ENCODE data around the gene SAA2. TPM values are rescaled to one million over a fixed set of nuclear protein-coding genes. Genes with fewer than 3 reads are reported as not detected.
"Not testable (repeated sequence)": the region's sequence is repeated elsewhere in the genome, so short reads cannot be mapped to it uniquely, and the experiment has no call there.

Gene SAA2
- total and polyA plus RNA-seq, 8 donors = 2.7 to 98.2 (median 24.2) TPM; not detected in 2

DNA sequence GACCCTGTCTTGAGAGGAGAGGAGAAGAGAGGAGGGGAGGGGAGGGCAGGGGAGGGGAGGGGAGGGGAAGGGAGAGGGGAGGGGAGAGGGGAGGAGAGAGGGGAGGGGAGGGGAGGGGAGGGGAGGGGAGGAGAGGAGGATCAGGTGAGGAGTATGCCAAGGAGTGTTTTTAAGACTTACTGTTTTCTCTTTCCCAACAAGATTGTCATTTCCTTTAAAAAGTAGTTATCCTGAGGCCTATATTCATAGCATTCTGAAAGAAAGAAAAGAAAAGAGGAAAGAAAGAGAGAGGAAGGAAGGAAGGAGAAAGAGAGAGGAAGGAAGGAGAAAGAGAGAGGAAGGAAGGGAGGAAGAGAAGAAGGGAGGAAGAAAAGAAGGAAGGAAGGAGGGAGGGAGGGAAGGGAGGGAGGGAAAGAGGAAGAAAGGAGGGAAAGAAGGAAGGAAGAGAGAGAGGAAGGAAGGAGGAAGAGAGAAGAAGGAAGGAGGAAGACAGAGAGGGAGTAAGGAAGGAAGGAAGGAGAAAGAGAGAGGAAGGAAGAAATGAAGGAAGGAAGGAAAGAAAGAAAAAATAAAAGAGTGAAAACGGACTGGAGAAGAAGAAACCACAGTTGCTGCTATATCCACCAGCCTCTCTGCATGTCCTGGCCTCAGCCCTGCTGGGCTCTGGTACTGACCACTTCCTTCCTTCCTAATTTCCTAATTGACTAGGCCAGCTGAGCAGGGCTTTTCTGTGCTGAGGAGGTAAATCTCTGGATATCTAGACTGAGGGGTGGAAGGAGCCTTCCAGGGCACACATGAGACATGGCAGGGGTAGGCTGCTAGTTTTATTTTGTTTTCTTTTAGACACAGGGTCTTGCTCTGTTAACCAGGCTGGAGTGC, 16.4 kb upstream of the SAA2 start:
- Histone ChIP-seq H3K9me3 (no peaks in the 10 kb centered on the region), H3K27me3 (no peaks in the 10 kb centered on the region), H3K27ac (no peak overlapping the region), H3K36me3 (no peaks in the 10 kb centered on the region), H3K4me3 (no peak overlapping the region), H3K4me1 (peaks cover 0 to 7% (median 0%) of the 10 kb centered on the region in 4 donors)
- DNase-seq = no peak
- no peak for TF ChIP-seq POLR2AphosphoS5 (IDR thresholded peaks at IDR 0.05)
- TF ChIP-seq, protein P1, sequence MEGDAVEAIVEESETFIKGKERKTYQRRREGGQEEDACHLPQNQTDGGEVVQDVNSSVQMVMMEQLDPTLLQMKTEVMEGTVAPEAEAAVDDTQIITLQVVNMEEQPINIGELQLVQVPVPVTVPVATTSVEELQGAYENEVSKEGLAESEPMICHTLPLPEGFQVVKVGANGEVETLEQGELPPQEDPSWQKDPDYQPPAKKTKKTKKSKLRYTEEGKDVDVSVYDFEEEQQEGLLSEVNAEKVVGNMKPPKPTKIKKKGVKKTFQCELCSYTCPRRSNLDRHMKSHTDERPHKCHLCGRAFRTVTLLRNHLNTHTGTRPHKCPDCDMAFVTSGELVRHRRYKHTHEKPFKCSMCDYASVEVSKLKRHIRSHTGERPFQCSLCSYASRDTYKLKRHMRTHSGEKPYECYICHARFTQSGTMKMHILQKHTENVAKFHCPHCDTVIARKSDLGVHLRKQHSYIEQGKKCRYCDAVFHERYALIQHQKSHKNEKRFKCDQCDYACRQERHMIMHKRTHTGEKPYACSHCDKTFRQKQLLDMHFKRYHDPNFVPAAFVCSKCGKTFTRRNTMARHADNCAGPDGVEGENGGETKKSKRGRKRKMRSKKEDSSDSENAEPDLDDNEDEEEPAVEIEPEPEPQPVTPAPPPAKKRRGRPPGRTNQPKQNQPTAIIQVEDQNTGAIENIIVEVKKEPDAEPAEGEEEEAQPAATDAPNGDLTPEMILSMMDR (IDR thresholded peaks at IDR 0.05) = no peak
- TF ChIP-seq POLR2A (IDR thresholded peaks at IDR 0.05) = no peak
- TF ChIP-seq EP300 (IDR thresholded peaks at IDR 0.05) = no peak
- intact Hi-C loops (cut with DNase I; ENCODE audit: low total_unique reads) = no loop called here
- WGBS, 5 donors = 61 to 80% (median 69%) methylated on average over 1 of the region's 1 CpG

DNA sequence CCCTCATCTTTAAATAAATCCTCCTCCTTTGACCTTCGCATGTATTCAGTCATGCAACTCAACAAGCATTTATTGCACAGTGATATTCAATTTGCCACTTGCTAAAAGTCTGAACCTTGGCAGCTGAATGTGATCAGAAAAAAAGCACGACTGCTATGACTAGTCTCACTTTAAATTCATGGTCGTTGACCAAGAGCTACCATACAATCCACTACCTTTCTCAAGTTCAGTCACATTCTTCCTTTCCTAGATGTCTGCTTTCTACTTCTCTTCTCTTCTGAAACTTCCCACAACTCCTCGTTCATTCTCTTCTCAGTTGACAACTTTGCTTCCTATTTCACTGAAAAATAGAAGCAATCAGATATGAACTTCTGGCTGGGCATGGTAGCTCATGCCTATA, 15.6 kb upstream of the SAA2 start:
- intact Hi-C loops (cut with DNase I; ENCODE audit: low total_unique reads) = no loop called here
- WGBS, 5 donors = 63 to 81% (median 80%) methylated on average over 4 of the region's 4 CpGs
- Histone ChIP-seq H3K4me3 (no peak overlapping the region), H3K4me1 (peaks cover 0 to 7% (median 3%) of the 10 kb centered on the region in 4 donors), H3K36me3 (no peaks in the 10 kb centered on the region), H3K27ac (no peak overlapping the region), H3K9me3 (no peaks in the 10 kb centered on the region), H3K27me3 (no peaks in the 10 kb centered on the region)
- no peak for DNase-seq
- TF ChIP-seq POLR2AphosphoS5 (IDR thresholded peaks at IDR 0.05) = no peak
- TF ChIP-seq, protein P1 (IDR thresholded peaks at IDR 0.05) = no peak
- no peak for TF ChIP-seq EP300 (IDR thresholded peaks at IDR 0.05)
- TF ChIP-seq POLR2A (IDR thresholded peaks at IDR 0.05) = no peak

DNA sequence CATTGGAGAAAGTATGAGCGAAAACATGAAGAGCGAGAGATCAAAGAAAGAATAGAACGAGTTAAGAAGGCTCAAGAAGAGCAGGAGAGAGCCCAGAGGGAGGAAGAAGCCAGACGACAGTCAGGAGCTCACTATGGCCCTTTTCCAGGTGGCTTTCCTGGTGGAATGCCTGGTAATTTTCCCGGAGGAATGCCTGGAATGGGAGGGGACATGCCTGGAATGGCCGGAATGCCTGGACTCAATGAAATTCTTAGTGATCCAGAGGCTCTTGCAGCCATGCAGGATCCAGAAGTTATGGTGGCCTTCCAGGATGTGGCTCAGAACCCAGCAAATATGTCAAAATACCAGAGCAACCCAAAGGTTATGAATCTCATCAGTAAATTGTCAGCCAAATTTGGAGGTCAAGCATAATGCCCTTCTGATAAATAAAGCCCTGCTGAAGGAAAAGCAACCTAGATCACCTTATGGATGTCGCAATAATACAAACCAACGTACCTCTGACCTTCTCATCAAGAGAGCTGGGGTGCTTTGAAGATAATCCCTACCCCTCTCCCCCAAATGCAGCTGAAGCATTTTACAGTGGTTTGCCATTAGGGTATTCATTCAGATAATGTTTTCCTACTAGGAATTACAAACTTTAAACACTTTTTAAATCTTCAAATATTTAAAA, 14.3 kb upstream of the SAA2 start:
- H3K9me3 ChIP-seq; intact Hi-C loops (cut with DNase I; ENCODE audit: low total_unique reads); H3K27ac ChIP-seq; H3K4me1 ChIP-seq; H3K4me3 ChIP-seq; H3K27me3 ChIP-seq; DNase-seq; H3K36me3 ChIP-seq: not testable (repeated sequence)
- 67 to 74% (median 72%) methylated on average over 8 of the region's 8 CpGs for WGBS, 5 donors

DNA sequence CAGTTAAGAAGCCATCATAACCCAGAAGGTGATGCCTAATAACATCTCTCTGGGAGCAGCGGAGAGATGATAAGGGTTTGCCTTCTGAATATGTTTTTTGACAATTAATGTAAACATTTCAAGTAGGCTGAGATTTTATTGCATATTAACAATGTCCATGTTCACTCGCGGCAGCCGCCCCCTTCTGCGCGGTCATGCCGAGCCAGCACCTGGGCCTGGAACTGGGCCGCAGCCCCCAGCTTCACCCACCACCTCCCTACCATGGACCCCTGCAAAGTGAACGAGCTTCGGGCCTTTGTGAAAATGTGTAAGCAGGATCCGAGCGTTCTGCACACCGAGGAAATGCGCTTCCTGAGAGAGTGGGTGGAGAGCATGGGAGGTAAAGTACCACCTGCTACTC, 13.3 kb upstream of the SAA2 start:
- H3K27ac ChIP-seq = no peak overlapping the region
- TF ChIP-seq POLR2AphosphoS5 (IDR thresholded peaks at IDR 0.05) (no peak), POLR2A (IDR thresholded peaks at IDR 0.05) (no peak), EP300 (IDR thresholded peaks at IDR 0.05) (no peak)
- TF ChIP-seq, protein P1 (IDR thresholded peaks at IDR 0.05) = no peak
- H3K4me1 ChIP-seq = peaks cover 0 to 7% (median 3%) of the 10 kb centered on the region in 4 donors
- H3K36me3 ChIP-seq = no peaks in the 10 kb centered on the region
- no peaks in the 10 kb centered on the region for H3K9me3 ChIP-seq
- 95 to 97% (median 96%) methylated on average over 14 of the region's 14 CpGs for WGBS, 5 donors
- H3K4me3 ChIP-seq = no peak overlapping the region
- DNase-seq = no peak
- no peaks in the 10 kb centered on the region for H3K27me3 ChIP-seq
- intact Hi-C loops (cut with DNase I; ENCODE audit: low total_unique reads) = no loop called here
